ENCODE measurements around the gene BRD7.
"Not testable (repeated sequence)": the region's sequence is repeated elsewhere in the genome, so short reads cannot be mapped to it uniquely, and the experiment has no call there.

Gene BRD7

DNA sequence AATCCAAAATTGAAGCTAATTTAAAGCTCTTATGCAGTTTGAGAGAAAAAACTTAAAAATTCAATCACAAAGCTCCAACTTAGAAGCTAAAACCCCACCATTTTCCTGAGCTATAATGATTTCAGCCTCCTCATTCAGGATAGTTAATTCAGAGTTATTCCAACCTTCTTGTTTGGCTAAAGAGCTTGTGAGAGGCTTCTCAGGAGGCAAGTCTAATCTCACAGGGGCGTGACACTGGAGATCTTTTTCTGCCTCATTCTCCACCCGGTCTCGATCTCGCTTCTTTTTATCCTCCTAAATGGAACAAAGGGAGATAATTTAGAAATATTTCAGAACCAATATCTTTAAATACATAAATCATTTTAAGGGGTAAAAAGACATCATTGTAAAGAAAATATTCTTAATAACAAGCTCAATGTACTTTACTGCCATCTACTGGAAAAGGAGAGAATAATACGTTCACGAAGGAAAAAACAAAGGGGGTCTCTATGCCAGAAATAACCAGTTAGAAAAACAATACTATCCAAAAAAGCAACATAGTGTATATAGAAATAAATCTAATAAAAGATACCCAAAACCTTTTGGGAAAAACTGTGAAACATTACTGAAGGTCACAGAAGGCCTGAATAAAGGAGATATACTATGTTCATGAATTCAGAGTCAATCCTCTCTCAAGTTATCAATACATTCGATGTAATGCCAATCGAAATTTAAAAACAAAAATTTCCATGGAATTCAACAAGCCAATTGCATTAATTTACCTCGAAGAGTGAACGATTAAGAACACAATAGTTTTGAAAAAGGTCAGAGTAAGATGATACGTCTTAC lies 13.9 kb downstream of the BRD7 start:
- Histone ChIP-seq H3K4me3 (ENCODE audit: low read depth, low read length) (no peak overlapping the region), H3K9me3 (ENCODE audit: control insufficient read depth, insufficient read depth, low read depth, low read length) (no peaks in the 10 kb centered on the region), H3K36me3 (ENCODE audit: control insufficient read depth, insufficient read depth, low read length) (peaks cover 61% of the 10 kb centered on the region), H3K9ac (ENCODE audit: low read length) (no peak overlapping the region), H3K27me3 (ENCODE audit: control insufficient read depth, insufficient read depth, low read length) (no peaks in the 10 kb centered on the region), H3K27ac (ENCODE audit: low read depth, low read length) (no peak overlapping the region), H3K4me1 (ENCODE audit: control insufficient read depth, insufficient read depth, low read length) (no peaks in the 10 kb centered on the region; the same call in 1 of the 2 replicates)

DNA sequence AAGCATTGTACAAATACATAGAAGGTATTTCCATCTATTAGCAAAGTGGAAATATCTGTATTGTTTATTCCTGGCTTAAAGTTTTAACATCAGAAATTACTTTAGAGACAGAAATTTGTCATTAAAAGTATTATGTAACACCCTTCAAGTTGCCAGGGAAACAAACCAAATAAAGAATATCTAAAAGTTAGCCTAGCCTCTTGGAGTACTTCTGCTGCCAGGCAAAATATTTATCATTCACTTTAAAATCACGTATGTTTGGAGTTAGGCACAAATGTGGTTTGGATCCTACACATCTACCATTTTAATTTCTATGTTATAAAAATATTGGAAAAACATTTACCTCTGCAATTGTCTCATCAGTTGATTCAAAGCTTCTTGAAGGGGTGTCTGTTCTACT lies 14.7 kb downstream of the BRD7 start:
- H3K9ac ChIP-seq (ENCODE audit: low read length): no peak overlapping the region
- H3K4me3 ChIP-seq (ENCODE audit: low read depth, low read length): no peak overlapping the region
- H3K27me3 ChIP-seq (ENCODE audit: control insufficient read depth, insufficient read depth, low read length): no peaks in the 10 kb centered on the region
- no peaks in the 10 kb centered on the region for H3K4me1 ChIP-seq (ENCODE audit: control insufficient read depth, insufficient read depth, low read length)
- peaks cover 61% of the 10 kb centered on the region for H3K36me3 ChIP-seq (ENCODE audit: control insufficient read depth, insufficient read depth, low read length)
- H3K27ac ChIP-seq (ENCODE audit: low read depth, low read length): no peak overlapping the region
- H3K9me3 ChIP-seq (ENCODE audit: control insufficient read depth, insufficient read depth, low read depth, low read length): no peaks in the 10 kb centered on the region

DNA sequence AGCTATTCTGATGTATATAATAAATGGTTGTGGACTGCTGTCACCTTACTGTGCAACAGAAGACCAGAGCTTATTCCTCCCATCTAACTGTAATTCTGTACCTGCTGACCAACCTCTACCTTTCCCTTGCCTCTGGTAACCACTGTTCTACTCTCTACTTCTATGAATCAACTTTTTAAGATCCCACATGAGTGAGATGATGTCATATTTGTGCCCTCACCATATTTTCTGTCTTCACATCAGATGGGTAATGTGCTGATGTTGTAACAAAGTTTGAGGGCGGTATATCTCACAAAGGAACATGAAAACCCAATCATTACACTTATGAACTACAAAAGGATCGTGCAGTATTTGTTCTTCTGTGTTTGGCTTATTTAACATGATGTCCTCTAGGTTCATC lies 16.8 kb downstream of the BRD7 start:
- no peaks in the 10 kb centered on the region for H3K27me3 ChIP-seq (ENCODE audit: control insufficient read depth, insufficient read depth, low read length)
- no peaks in the 10 kb centered on the region for H3K4me1 ChIP-seq (ENCODE audit: control insufficient read depth, insufficient read depth, low read length)
- H3K9ac ChIP-seq (ENCODE audit: low read length): no peak overlapping the region
- H3K9me3 ChIP-seq (ENCODE audit: control insufficient read depth, insufficient read depth, low read depth, low read length): no peaks in the 10 kb centered on the region
- H3K4me3 ChIP-seq (ENCODE audit: low read depth, low read length): no peak overlapping the region
- H3K27ac ChIP-seq (ENCODE audit: low read depth, low read length): no peak overlapping the region
- H3K36me3 ChIP-seq (ENCODE audit: control insufficient read depth, insufficient read depth, low read length): peaks cover 56% of the 10 kb centered on the region

DNA sequence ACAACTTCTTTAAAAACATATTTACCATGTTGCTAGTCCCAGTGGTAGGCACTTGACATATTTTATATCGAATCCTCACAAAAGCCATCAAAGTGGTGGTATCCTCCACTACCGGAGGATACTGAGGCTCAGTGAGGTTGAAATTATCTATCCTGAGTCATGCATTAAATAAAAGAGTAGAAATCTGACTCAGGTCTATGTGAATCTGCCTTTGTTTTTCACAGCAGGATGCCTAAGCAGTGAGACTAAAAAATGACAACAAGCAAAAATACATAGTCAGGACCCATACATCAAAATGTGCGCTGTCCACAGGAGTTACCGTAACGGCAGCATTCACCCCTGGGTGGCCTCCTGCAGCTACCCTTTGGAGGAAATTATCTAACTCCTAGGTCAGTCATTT lies 17.7 kb downstream of the BRD7 start:
- Histone ChIP-seq H3K9me3 (ENCODE audit: control insufficient read depth, insufficient read depth, low read depth, low read length) (no peaks in the 10 kb centered on the region), H3K27me3 (ENCODE audit: control insufficient read depth, insufficient read depth, low read length) (no peaks in the 10 kb centered on the region), H3K27ac (ENCODE audit: low read depth, low read length) (no peak overlapping the region), H3K4me1 (ENCODE audit: control insufficient read depth, insufficient read depth, low read length) (no peaks in the 10 kb centered on the region), H3K4me3 (ENCODE audit: low read depth, low read length) (no peak overlapping the region), H3K9ac (ENCODE audit: low read length) (no peak overlapping the region), H3K36me3 (ENCODE audit: control insufficient read depth, insufficient read depth, low read length) (peaks cover 56% of the 10 kb centered on the region)

DNA sequence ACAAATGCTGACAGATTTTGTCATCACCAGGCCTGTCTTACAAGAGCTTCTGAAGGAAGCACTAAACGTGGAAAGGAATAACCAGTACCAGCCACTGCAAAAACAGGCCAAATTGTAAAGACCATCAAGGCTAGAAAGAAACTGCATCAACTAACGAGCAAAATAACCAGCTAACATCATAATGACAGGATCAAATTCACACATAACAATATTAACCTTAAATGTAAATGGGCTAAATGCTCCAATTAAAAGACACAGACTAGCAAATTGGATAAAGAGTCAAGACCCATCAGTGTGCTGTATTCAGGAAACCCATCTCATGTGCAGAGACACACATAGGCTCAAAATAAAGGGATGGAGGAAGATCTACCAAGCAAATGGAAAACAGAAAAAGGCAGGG lies 23.6 kb downstream of the BRD7 start:
- not testable (repeated sequence) for H3K4me1 ChIP-seq (ENCODE audit: control insufficient read depth, insufficient read depth, low read length); H3K9me3 ChIP-seq (ENCODE audit: control insufficient read depth, insufficient read depth, low read depth, low read length); H3K9ac ChIP-seq (ENCODE audit: low read length); H3K27me3 ChIP-seq (ENCODE audit: control insufficient read depth, insufficient read depth, low read length); H3K4me3 ChIP-seq (ENCODE audit: low read depth, low read length); H3K27ac ChIP-seq (ENCODE audit: low read depth, low read length)
- peaks cover 52% of the 10 kb centered on the region for H3K36me3 ChIP-seq (ENCODE audit: control insufficient read depth, insufficient read depth, low read length)

DNA sequence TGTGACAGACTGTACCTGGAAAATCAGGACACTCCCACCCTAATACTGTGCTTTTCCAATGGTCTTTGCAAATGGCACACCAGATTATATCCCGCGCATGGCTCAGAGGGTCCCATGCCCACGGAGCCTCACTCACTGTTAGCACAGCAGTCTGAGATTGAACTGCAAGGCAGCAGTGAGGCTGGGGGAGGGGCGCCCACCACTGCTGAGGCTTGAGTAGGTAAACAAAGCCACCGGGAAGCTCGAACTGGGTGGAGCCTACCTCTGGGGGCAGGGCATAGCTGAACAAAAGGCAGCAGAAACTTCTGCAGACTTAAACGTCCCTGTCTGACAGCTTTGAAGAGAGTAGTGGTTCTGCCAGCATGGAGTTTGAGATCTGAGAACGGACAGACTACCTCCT lies 25.2 kb downstream of the BRD7 start:
- not testable (repeated sequence) for H3K4me3 ChIP-seq (ENCODE audit: low read depth, low read length); H3K27ac ChIP-seq (ENCODE audit: low read depth, low read length); H3K9ac ChIP-seq (ENCODE audit: low read length); H3K27me3 ChIP-seq (ENCODE audit: control insufficient read depth, insufficient read depth, low read length); H3K9me3 ChIP-seq (ENCODE audit: control insufficient read depth, insufficient read depth, low read depth, low read length); H3K4me1 ChIP-seq (ENCODE audit: control insufficient read depth, insufficient read depth, low read length)
- peaks cover 55% of the 10 kb centered on the region for H3K36me3 ChIP-seq (ENCODE audit: control insufficient read depth, insufficient read depth, low read length)

DNA sequence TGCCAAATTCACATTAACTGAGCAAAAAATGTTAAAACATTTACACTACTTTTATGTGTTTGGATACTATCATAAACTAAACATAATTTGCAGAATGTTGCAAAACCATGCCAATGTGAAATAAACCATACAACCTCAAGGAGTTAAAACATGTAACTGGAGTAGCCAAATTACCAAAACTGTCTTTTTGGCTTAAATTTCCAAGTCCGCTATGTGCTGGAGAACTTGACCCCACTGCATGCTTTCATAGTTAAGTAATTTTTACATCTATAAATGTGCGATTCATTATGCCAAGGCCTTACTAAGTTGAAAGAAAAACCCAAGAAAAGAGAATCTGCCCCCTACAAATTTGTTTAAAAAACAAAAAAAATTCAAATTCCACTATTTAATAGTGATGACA lies 28.2 kb downstream of the BRD7 start:
- Histone ChIP-seq H3K4me3 (ENCODE audit: low read depth, low read length) (no peak overlapping the region), H3K27me3 (ENCODE audit: control insufficient read depth, insufficient read depth, low read length) (no peaks in the 10 kb centered on the region), H3K4me1 (ENCODE audit: control insufficient read depth, insufficient read depth, low read length) (no peaks in the 10 kb centered on the region), H3K27ac (ENCODE audit: low read depth, low read length) (no peak overlapping the region), H3K9me3 (ENCODE audit: control insufficient read depth, insufficient read depth, low read depth, low read length) (no peaks in the 10 kb centered on the region), H3K9ac (ENCODE audit: low read length) (no peak overlapping the region), H3K36me3 (ENCODE audit: control insufficient read depth, insufficient read depth, low read length) (peaks cover 72% of the 10 kb centered on the region)

DNA sequence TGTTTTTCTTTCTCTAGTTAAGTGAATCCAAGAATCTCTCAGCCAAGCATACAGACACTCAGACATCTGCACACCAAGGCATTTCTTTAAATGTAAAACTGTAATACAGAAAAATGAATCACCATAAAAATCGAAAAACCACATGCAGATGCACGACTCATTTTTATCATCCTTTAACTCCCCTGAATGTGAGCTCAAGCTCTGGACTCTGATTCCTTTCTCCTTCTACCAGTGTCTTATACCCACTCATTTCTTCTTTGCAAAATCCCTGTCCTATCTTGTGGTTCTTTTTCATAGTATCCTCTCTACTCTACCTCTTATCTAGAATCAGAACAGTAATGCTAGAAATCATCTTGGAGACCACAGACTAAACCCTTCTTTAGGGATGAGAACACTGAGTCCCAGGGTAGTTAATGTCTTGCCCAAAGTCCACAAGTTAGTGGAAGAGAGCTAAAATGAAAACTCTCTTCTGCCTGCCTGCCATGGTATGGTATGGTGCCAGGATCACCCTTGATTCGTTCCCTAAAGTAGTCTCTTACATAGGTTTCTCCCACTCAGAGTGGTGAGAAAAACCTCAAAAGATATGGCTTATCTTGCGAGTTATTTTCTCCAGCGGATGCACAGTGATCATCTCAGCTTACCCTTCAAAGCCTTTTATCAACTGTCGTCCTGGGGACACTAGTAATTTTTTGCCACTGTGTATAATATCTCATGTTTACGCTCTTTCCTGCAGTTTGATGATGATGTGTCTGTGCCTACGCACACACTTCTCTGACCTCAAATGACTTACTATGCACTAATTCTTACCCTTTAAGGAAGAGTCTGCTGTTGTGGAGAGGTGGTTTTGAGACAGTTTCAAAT lies 30.2 kb downstream of the BRD7 start:
- no peak overlapping the region for H3K27ac ChIP-seq (ENCODE audit: low read depth, low read length)
- H3K36me3 ChIP-seq (ENCODE audit: control insufficient read depth, insufficient read depth, low read length): peaks cover 84% of the 10 kb centered on the region
- H3K27me3 ChIP-seq (ENCODE audit: control insufficient read depth, insufficient read depth, low read length): no peaks in the 10 kb centered on the region
- no peak overlapping the region for H3K4me3 ChIP-seq (ENCODE audit: low read depth, low read length)
- no peak overlapping the region for H3K9ac ChIP-seq (ENCODE audit: low read length)
- H3K9me3 ChIP-seq (ENCODE audit: control insufficient read depth, insufficient read depth, low read depth, low read length): no peaks in the 10 kb centered on the region
- no peaks in the 10 kb centered on the region for H3K4me1 ChIP-seq (ENCODE audit: control insufficient read depth, insufficient read depth, low read length)

DNA sequence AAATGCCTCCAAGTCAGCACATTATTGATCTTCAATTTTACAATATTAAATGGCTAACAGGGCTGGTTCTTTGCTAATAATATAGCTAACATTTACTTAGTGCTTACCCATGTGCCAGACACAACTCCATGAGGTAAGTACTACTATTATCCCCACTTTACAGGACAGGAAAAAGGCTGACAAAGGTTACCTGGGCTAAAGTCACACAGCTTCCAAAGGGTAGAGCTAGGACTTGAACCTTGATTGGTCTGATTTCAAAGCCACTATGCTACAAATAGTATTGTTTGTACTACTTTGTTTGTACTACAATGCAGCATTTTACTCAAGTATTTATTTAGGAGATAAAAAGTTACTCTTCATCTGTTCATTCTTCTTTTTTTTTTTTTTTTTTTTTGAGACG lies 31.9 kb downstream of the BRD7 start:
- Histone ChIP-seq H3K9ac (ENCODE audit: low read length) (no peak overlapping the region), H3K27me3 (ENCODE audit: control insufficient read depth, insufficient read depth, low read length) (no peaks in the 10 kb centered on the region), H3K9me3 (ENCODE audit: control insufficient read depth, insufficient read depth, low read depth, low read length) (no peaks in the 10 kb centered on the region), H3K4me1 (ENCODE audit: control insufficient read depth, insufficient read depth, low read length) (no peaks in the 10 kb centered on the region), H3K27ac (ENCODE audit: low read depth, low read length) (no peak overlapping the region), H3K36me3 (ENCODE audit: control insufficient read depth, insufficient read depth, low read length) (peaks cover 84% of the 10 kb centered on the region), H3K4me3 (ENCODE audit: low read depth, low read length) (no peak overlapping the region)

DNA sequence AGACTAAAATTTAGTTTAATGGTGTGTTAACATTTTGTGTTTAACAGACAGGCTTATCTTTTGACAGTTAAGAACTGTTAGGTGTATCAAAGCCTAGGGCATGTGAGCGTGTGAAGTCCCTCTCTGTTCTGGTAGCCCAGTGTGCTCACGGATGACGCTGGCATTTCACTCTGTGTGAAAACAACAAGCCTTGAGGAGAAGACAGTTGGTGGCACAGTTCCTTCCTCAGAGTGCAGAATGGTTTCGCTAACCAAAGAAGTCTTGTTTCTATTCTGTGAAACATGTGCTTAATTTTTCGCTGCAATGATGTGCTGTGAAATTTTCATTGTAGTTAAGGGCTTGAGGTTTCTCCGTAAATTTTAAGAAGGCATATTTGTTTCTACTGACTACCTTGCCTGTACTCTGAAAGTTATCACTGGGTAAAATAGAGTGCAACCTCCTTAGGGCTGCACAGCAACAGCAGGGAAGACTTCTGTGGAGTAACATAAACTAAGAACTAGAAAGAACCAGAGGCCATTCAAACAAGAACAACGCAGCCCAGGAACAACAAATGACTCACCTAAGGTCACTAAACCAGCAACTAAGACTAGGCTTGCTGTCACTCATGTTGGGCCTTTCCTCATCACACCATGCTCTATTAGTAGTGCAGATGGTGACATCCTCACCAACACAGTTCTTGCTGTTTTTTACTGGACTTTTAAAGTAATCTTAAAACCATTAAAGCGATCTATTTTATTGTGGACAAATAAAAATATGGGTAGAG lies 33.4 kb downstream of the BRD7 start:
- Histone ChIP-seq H3K4me3 (ENCODE audit: low read depth, low read length) (no peak overlapping the region), H3K4me1 (ENCODE audit: control insufficient read depth, insufficient read depth, low read length) (no peaks in the 10 kb centered on the region), H3K9me3 (ENCODE audit: control insufficient read depth, insufficient read depth, low read depth, low read length) (no peaks in the 10 kb centered on the region), H3K36me3 (ENCODE audit: control insufficient read depth, insufficient read depth, low read length) (peaks cover 76% of the 10 kb centered on the region), H3K9ac (ENCODE audit: low read length) (no peak overlapping the region), H3K27me3 (ENCODE audit: control insufficient read depth, insufficient read depth, low read length) (no peaks in the 10 kb centered on the region), H3K27ac (ENCODE audit: low read depth, low read length) (no peak overlapping the region)
